BLaER1 (cell line): Measurements from ENCODE around the gene ZNF683.

Experiments used
- H3K27ac ChIP-seq: shearing (Covaris generic); formaldehyde crosslinking; 2 replicates; pipeline ENCODE4 v1.8.1; 2022
- H3K27me3 ChIP-seq: shearing (Covaris generic); formaldehyde crosslinking; 2 replicates; pipeline ENCODE4 v1.8.1; 2022
- H3K36me3 ChIP-seq: shearing (Covaris generic); formaldehyde crosslinking; 2 replicates; pipeline ENCODE4 v1.8.1; 2022
- H3K4me1 ChIP-seq: shearing (Covaris generic); formaldehyde crosslinking; 2 replicates; pipeline ENCODE4 v1.8.1; 2022
- H3K4me2 ChIP-seq: shearing (Covaris generic); formaldehyde crosslinking; 2 replicates; pipeline ENCODE4 v1.8.1; 2022
- H3K4me3 ChIP-seq: shearing (Covaris generic); formaldehyde crosslinking; 2 replicates; pipeline ENCODE4 v1.8.1; 2022
- H3K9ac ChIP-seq: shearing (Covaris generic); formaldehyde crosslinking; 2 replicates; pipeline ENCODE4 v1.8.1; 2022
- H3K9me3 ChIP-seq: shearing (Covaris generic); formaldehyde crosslinking; 2 replicates; pipeline ENCODE4 v1.8.1; 2022
- H4K20me1 ChIP-seq: shearing (Covaris generic); formaldehyde crosslinking; 2 replicates; pipeline ENCODE4 v1.8.1; 2022
- Cebpa-rat ChIP-seq: shearing (Covaris generic); IDR thresholded peaks from 2 replicates; pipeline ENCODE4 v1.8.1; 2022

The ZNF683 gene

DNA sequence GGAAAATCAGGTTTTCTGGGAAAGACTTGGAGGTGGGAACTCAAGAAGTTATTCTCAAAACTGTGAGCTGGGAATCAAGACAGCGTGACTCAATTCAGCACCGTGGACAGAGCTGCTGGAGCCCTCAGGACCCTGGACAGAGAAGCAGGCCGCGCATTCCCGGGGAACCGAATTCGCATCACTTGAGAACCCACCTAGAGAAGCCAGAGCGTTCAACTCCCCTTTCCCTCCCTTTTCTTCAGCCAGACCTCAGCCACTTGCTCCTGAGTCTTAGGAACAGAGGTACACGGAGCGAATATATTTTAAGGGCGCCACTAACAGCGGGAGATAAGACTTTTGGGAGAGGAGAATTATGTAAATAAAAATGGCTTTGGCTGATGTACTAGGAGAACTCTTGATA lies 36.1 kb upstream of the ZNF683 start:
- Histone ChIP-seq H3K9me3 (peaks cover 10% of the 10 kb centered on the region), H3K4me3 (no peak overlapping the region), H3K36me3 (no peaks in the 10 kb centered on the region), H3K4me1 (no peaks in the 10 kb centered on the region), H3K27ac (no peak overlapping the region), H3K27me3 (peaks cover 59% of the 10 kb centered on the region), H3K9ac (no peak overlapping the region), H3K4me2 (no peak overlapping the region), H4K20me1 (peaks cover 27% of the 10 kb centered on the region; the same call in 1 of the 2 replicates)
- no peak for TF ChIP-seq Cebpa-rat

DNA sequence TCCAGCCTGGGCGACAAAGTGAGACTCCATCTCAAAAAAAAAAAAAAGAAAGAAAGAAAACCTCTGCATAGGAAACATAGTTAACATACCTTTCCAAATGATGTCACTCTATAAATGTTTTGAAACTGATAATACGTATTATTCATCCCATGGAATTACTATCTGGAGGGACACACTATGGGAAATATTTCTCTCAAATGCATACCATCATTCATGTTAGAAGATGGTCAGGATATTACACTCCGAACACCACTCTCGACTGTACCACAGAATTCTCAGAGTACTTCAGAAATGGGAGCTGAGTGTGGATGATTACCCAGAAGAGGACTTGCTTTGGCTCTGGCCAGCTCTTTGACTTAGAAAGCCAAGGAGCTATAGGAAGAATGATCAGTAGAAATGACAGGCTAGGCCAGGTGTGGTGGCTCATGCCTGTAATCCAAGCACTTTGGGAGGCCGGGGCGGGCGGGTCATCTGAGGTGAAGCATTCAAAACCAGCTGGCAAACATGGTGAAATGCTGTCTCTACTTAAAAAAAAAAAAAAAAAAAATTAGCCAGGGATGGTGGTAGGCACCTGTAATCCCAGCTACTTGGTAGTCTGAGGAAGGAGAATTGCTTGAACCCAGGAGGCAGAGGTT lies 32.8 kb upstream of the ZNF683 start:
- Histone ChIP-seq H4K20me1 (peaks cover 17% of the 10 kb centered on the region; the same call in 1 of the 2 replicates), H3K9ac (no peak overlapping the region), H3K4me2 (no peak overlapping the region), H3K27me3 (peaks cover 27% of the 10 kb centered on the region), H3K4me3 (no peak overlapping the region), H3K9me3 (no peaks in the 10 kb centered on the region), H3K27ac (no peak overlapping the region), H3K4me1 (no peaks in the 10 kb centered on the region), H3K36me3 (no peaks in the 10 kb centered on the region)
- no peak for TF ChIP-seq Cebpa-rat

DNA sequence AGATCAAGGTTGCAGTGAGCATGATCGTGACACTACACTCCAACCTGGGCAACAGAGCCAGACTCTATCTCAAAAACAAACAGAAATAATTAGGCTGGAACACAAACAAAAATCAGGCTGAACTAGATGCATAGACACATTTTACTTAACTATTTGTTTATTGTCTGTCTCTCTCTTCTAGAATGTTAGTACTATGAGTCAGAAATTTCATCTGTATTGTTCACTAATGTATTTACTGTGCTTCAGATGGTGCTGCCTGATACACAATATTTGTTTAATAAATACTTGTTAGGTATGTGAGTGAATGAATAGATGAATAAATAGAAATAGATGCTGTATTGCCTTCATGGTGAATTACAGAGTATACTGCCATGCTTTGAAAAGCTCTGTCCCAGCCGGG lies 32.1 kb upstream of the ZNF683 start:
- H3K4me2 ChIP-seq: no peak overlapping the region
- TF ChIP-seq Cebpa-rat: no peak
- H3K9ac ChIP-seq: no peak overlapping the region
- peaks cover 20% of the 10 kb centered on the region for H3K27me3 ChIP-seq
- H3K4me1 ChIP-seq: no peaks in the 10 kb centered on the region
- no peak overlapping the region for H3K27ac ChIP-seq
- no peak overlapping the region for H3K4me3 ChIP-seq
- H4K20me1 ChIP-seq: peaks cover 15% of the 10 kb centered on the region; the same call in 1 of the 2 replicates
- H3K36me3 ChIP-seq: no peaks in the 10 kb centered on the region
- H3K9me3 ChIP-seq: no peaks in the 10 kb centered on the region

DNA sequence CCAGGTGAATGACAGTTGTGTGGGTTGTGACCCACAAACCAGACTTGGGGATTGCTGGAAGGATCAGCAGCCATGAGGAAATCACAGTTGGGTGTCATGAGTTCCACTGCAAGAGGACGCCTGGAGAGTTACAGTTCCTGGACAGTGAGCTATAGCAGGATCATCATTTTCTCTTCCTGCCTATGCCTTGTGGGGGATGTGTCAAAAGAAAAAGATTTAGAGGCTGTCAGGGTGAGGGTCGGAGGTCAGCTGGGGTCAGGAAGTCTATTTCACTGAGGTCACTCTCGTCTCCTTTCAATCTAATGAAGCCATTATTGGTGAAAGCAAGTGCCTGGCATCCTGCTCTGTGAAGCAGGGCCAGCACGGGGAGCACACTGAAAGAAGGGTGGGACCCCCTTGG lies 31.1 kb upstream of the ZNF683 start:
- no peak overlapping the region for H3K27ac ChIP-seq
- no peaks in the 10 kb centered on the region for H3K9me3 ChIP-seq
- H3K27me3 ChIP-seq: peaks cover 10% of the 10 kb centered on the region
- peaks cover 7% of the 10 kb centered on the region; the same call in 1 of the 2 replicates for H4K20me1 ChIP-seq
- no peak for TF ChIP-seq Cebpa-rat
- H3K9ac ChIP-seq: no peak overlapping the region
- H3K4me2 ChIP-seq: no peak overlapping the region
- H3K4me1 ChIP-seq: no peaks in the 10 kb centered on the region
- H3K36me3 ChIP-seq: no peaks in the 10 kb centered on the region
- no peak overlapping the region for H3K4me3 ChIP-seq

DNA sequence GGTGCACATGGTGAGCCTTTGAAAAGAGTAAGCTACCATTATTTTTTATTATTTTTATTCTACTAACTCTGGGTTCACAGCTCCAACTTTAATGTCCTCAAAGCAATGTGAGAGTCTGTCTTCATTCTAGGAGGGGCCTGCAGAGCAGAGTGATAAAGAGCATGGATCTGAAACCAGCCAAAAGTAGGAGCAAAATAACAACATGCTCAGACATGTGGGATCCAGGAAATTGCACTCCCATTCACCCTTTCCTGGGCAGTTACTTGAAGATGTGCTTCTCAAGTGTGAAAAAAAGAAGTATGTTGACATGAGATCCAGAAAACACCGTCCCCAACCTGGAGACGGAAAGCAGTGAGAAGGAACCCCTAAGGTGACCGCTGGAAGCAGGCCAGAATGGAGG lies 29.3 kb upstream of the ZNF683 start:
- H3K27ac ChIP-seq: no peak overlapping the region
- H3K4me3 ChIP-seq: no peak overlapping the region
- no peaks in the 10 kb centered on the region for H3K4me1 ChIP-seq
- no peak for TF ChIP-seq Cebpa-rat
- no peak overlapping the region for H3K9ac ChIP-seq
- H3K4me2 ChIP-seq: no peak overlapping the region
- no peaks in the 10 kb centered on the region for H3K27me3 ChIP-seq
- no peaks in the 10 kb centered on the region for H3K36me3 ChIP-seq
- H3K9me3 ChIP-seq: no peaks in the 10 kb centered on the region
- peaks cover 7% of the 10 kb centered on the region; the same call in 1 of the 2 replicates for H4K20me1 ChIP-seq

DNA sequence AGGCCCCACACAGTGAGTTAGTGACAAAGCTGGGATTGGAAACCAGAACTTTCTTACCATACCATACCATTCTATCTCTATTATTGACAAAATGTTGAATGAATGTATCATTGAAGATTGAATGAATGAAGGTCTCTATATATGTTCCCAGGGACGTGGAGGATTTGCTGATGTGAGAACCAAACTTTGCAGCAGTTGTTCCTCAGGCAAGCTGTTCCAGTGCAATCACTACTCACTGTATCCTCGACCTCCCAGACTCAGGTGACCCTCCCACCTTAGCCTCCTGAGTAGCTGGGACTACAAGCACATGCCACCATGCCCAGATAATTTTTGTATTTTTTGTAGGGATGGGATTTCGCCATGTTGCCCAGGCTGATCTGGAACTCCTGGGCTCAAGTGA lies 26.5 kb upstream of the ZNF683 start:
- Histone ChIP-seq H3K27me3 (no peaks in the 10 kb centered on the region), H4K20me1 (peaks cover 7% of the 10 kb centered on the region; the same call in 1 of the 2 replicates), H3K4me2 (no peak overlapping the region), H3K36me3 (no peaks in the 10 kb centered on the region), H3K9me3 (no peaks in the 10 kb centered on the region), H3K4me3 (no peak overlapping the region), H3K9ac (no peak overlapping the region), H3K4me1 (no peaks in the 10 kb centered on the region), H3K27ac (no peak overlapping the region)
- no peak for TF ChIP-seq Cebpa-rat

DNA sequence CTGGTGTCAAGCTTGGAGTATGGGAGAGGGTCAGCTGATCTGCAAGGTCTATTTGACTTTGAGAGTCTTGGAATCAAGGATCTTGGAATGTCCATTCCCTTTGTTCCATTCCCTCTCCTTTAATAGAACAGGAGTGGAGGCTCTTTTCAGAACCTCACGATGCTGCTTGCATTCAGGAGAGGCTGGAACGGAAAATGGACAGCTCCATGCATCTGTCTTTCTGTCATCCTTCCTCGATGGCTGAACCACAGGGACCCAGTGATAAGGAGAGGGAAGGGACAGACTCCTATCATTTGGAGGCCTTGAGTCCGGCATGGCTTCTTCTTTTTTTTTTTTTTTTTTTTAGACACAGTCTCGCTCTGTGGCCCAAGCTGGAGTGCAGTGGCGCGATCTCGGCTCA lies 23.2 kb upstream of the ZNF683 start:
- H3K27ac ChIP-seq: no peak overlapping the region
- no peak overlapping the region for H3K9ac ChIP-seq
- H3K9me3 ChIP-seq: no peaks in the 10 kb centered on the region
- TF ChIP-seq Cebpa-rat: no peak
- H3K4me2 ChIP-seq: no peak overlapping the region
- no peak overlapping the region for H3K4me3 ChIP-seq
- no peaks in the 10 kb centered on the region for H3K4me1 ChIP-seq
- no peaks in the 10 kb centered on the region for H4K20me1 ChIP-seq
- no peaks in the 10 kb centered on the region for H3K36me3 ChIP-seq
- H3K27me3 ChIP-seq: no peaks in the 10 kb centered on the region

DNA sequence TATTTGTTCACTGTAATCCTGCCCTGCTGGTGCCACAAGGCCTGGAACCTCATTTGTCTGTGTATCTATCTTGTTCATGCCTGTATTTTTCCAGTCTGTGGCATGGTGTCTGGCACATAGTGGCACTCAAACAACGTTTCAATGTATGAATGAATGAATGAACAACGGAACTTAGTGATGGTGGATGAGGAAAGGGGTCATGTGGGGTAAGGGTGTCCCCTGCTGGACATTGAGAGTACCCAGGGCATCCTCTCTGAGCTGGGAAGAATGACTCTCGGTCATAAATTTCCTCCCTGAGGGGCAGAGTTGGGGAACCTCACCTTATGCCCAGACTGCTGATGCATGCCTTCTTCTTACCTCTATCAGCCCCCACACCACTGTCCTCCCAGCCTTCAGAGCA lies 18.9 kb upstream of the ZNF683 start:
- H3K27me3 ChIP-seq: no peaks in the 10 kb centered on the region
- H3K4me1 ChIP-seq: no peaks in the 10 kb centered on the region
- no peaks in the 10 kb centered on the region for H3K9me3 ChIP-seq
- TF ChIP-seq Cebpa-rat: no peak
- H3K27ac ChIP-seq: no peak overlapping the region
- H3K9ac ChIP-seq: no peak overlapping the region
- no peaks in the 10 kb centered on the region for H3K36me3 ChIP-seq
- H3K4me2 ChIP-seq: no peak overlapping the region
- no peaks in the 10 kb centered on the region for H4K20me1 ChIP-seq
- H3K4me3 ChIP-seq: no peak overlapping the region

DNA sequence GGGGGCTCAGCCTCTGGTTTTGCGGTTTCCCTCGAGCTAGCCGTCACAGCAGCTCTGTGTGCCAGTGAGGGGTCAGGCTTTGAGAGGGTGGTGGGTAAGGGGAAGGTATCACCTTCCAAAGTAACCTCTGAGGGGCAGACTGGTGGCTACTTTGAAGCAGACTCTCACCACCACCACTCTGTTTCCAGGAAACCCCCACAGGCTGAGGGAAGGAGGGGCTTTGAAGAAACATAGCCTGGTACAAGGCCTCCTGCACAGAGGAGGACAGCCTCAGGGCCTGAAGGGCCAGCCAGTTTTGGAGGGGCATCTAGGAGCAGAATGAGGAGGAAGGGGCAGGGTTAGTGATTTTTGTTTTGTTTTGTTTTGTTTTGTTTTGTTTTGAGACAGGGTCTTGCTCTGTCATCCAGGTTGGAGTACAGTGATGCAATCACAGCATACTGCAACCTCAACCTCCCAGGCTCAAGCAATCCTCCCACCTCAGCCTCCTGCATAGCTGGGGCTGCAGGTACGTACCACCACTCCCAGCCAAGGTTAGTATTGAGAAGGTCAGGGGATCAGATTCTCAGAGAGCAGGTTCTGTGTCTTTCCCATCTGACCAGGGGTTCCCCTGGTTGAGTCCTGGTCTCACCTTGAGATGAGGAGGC lies 17.2 kb upstream of the ZNF683 start:
- Histone ChIP-seq H3K36me3 (no peaks in the 10 kb centered on the region), H3K4me1 (peaks cover 9% of the 10 kb centered on the region), H3K27ac (no peak overlapping the region), H4K20me1 (no peaks in the 10 kb centered on the region), H3K9me3 (no peaks in the 10 kb centered on the region), H3K27me3 (no peaks in the 10 kb centered on the region), H3K9ac (no peak overlapping the region), H3K4me3 (no peak overlapping the region), H3K4me2 (no peak overlapping the region)
- no peak for TF ChIP-seq Cebpa-rat

DNA sequence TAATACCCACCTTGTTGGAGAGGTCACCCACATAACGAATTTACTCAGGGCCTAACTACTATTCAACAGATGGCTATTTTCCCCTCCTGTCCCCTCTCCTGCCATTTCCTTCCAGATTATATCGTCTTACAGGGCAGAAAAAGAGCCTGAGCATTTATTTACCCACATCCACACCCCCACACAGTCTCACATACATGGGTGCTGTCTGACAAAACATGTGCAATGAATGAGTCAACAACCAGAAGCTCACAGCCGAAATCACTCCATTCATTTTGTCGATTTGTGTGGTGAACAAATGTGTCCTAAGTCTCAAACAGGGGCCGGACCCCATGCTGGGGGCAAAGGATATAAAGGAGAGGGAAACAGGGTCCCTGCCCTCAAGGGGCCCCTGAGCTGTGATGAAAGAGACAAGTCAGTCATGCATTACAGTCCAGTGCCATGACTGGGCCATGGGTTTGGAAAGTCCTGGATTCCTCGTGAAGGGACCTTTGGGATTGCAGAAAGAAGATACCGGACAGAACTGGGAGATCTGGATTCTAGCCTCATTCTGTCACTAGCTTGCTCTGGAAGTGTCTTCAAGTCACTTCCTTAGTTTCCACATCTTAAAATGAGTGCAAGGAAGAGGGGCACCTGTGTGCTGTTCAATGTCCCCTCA lies 16.4 kb upstream of the ZNF683 start:
- Histone ChIP-seq H3K27ac (no peak overlapping the region), H3K9ac (no peak overlapping the region), H4K20me1 (no peaks in the 10 kb centered on the region), H3K9me3 (no peaks in the 10 kb centered on the region), H3K4me1 (peaks cover 9% of the 10 kb centered on the region), H3K36me3 (no peaks in the 10 kb centered on the region), H3K4me2 (no peak overlapping the region), H3K27me3 (no peaks in the 10 kb centered on the region), H3K4me3 (no peak overlapping the region)
- TF ChIP-seq Cebpa-rat: no peak
